ENCODE measurements around the gene IL22RA2. TPM values are rescaled to one million over a fixed set of nuclear protein-coding genes. Genes with fewer than 3 reads are reported as not detected.

Gene IL22RA2
- polyA plus RNA-seq, 1 of the 3 experiments (the other 2 are of a cell fraction), result not detected

GRCh38 chr6:137191670-137192069, 18.2 kb upstream of the IL22RA2 start:
- H3K4me2 ChIP-seq, result no peak overlapping the region
- H3K27me3 ChIP-seq (ENCODE audit: insufficient read depth), result no peaks in the 10 kb centered on the region
- H4K20me1 ChIP-seq (ENCODE audit: insufficient read depth), result no peaks in the 10 kb centered on the region
- H3K9me2 ChIP-seq, result no peaks in the 10 kb centered on the region
- no peaks in the 10 kb centered on the region for H3K4me1 ChIP-seq (ENCODE audit: control insufficient read depth in 1 of 2, insufficient read depth in 2 of 2, low read depth in 1 of 2, low read length in 1 of 2)
- no peak overlapping the region for H3K27ac ChIP-seq (ENCODE audit: low read depth in 2 of 2, low read length in 1 of 2)
- no peaks in the 10 kb centered on the region for H3F3A ChIP-seq (replicated peaks; ENCODE audit: insufficient read depth)
- no peak overlapping the region for H3K9ac ChIP-seq
- no peak overlapping the region for H2AFZ ChIP-seq (ENCODE audit: low read depth)
- WGBS (ENCODE audit: low lambda C conversion rate), result 13% methylated on average over 1 of the region's 1 CpG
- no peak for DNase-seq
- H3K4me3 ChIP-seq (ENCODE audit: low read depth in 2 of 2, low read length in 1 of 2), result no peak overlapping the region
- H3K79me2 ChIP-seq (ENCODE audit: insufficient read depth), result no peaks in the 10 kb centered on the region
- peaks cover 5% of the 10 kb centered on the region for H3K9me3 ChIP-seq
- POLR2A ChIA-PET, result no interaction called here
- CTCF ChIA-PET, result interaction anchor here (0.8 to 2.4 kb wide), 2 partner anchors 15 to 50 kb away, joined by 3 to 5 read pairs; no protein-coding TSS in a partner anchor
- H3K36me3 ChIP-seq (replicated peaks in 1 of 2; ENCODE audit: control insufficient read depth in 1 of 2, insufficient read depth in 2 of 2, low read length in 1 of 2), result peaks cover 0 to 3% of the 10 kb centered on the region in 2 experiments
- TF ChIP-seq, protein P1, sequence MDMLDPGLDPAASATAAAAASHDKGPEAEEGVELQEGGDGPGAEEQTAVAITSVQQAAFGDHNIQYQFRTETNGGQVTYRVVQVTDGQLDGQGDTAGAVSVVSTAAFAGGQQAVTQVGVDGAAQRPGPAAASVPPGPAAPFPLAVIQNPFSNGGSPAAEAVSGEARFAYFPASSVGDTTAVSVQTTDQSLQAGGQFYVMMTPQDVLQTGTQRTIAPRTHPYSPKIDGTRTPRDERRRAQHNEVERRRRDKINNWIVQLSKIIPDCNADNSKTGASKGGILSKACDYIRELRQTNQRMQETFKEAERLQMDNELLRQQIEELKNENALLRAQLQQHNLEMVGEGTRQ (IDR thresholded peaks at IDR 0.05; ENCODE audit: borderline replicate concordance, low read depth, low read length), result no peak
- no peak for TF ChIP-seq EP300 (IDR thresholded peaks at IDR 0.05; ENCODE audit: borderline replicate concordance in 1 of 2, low read depth in 1 of 2, low read length in 1 of 2)
- TF ChIP-seq NFIC (IDR thresholded peaks at IDR 0.05; ENCODE audit: borderline replicate concordance), result no peak
- no peak for TF ChIP-seq FOXJ3 (CRISPR knock-in tag; IDR thresholded peaks at IDR 0.05)
- no peak for TF ChIP-seq RAD21 (IDR thresholded peaks at IDR 0.05; ENCODE audit: low read length)
- TF ChIP-seq POLR2AphosphoS5 (IDR thresholded peaks at IDR 0.05; ENCODE audit: low read depth, low read length), result no peak
- no peak for TF ChIP-seq GATA2 (CRISPR knock-in tag; IDR thresholded peaks at IDR 0.05)
- TF ChIP-seq, protein P2, sequence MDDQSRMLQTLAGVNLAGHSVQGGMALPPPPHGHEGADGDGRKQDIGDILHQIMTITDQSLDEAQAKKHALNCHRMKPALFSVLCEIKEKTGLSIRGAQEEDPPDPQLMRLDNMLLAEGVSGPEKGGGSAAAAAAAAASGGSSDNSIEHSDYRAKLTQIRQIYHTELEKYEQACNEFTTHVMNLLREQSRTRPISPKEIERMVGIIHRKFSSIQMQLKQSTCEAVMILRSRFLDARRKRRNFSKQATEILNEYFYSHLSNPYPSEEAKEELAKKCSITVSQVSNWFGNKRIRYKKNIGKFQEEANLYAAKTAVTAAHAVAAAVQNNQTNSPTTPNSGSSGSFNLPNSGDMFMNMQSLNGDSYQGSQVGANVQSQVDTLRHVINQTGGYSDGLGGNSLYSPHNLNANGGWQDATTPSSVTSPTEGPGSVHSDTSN (IDR thresholded peaks at IDR 0.05), result no peak
- no peak for TF ChIP-seq EZH2phosphoT487 (IDR thresholded peaks at IDR 0.05; ENCODE audit: borderline replicate concordance, low read depth)
- no peak for TF ChIP-seq TEAD4 (IDR thresholded peaks at IDR 0.05; ENCODE audit: borderline replicate concordance, insufficient read depth)
- no peak for TF ChIP-seq MEF2A (IDR thresholded peaks at IDR 0.05; ENCODE audit: borderline replicate concordance, low read depth)
- TF ChIP-seq SMC3 (IDR thresholded peaks at IDR 0.05; ENCODE audit: low read depth, low read length), result no peak
- TF ChIP-seq, protein P3, sequence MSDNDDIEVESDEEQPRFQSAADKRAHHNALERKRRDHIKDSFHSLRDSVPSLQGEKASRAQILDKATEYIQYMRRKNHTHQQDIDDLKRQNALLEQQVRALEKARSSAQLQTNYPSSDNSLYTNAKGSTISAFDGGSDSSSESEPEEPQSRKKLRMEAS (IDR thresholded peaks at IDR 0.05; ENCODE audit: low read depth), result no peak
- TF ChIP-seq YY1 (IDR thresholded peaks at IDR 0.05; ENCODE audit: low read depth), result no peak

GRCh38 chr6:137191236-137191635, 17.8 kb upstream of the IL22RA2 start:
- H3K4me3 ChIP-seq (ENCODE audit: low read depth in 2 of 2, low read length in 1 of 2), result no peak overlapping the region
- no peak overlapping the region for H3K9ac ChIP-seq
- H3K9me3 ChIP-seq, result peaks cover 5% of the 10 kb centered on the region
- no peaks in the 10 kb centered on the region for H3K79me2 ChIP-seq (ENCODE audit: insufficient read depth)
- H3K27me3 ChIP-seq (ENCODE audit: insufficient read depth), result no peaks in the 10 kb centered on the region
- 32% methylated on average over 3 of the region's 3 CpGs for WGBS (ENCODE audit: low lambda C conversion rate)
- H3K36me3 ChIP-seq (replicated peaks in 1 of 2; ENCODE audit: control insufficient read depth in 1 of 2, insufficient read depth in 2 of 2, low read length in 1 of 2), result peaks cover 0 to 3% of the 10 kb centered on the region in 2 experiments
- ChIA-PET POLR2A (no interaction called here), CTCF (interaction anchor here (0.8 kb wide), 1 partner anchor 50 kb away, joined by 3 read pairs; no protein-coding TSS in a partner anchor)
- TF ChIP-seq, protein P1 (IDR thresholded peaks at IDR 0.05; ENCODE audit: borderline replicate concordance, low read depth, low read length), result no peak
- TF ChIP-seq FOSL2 (IDR thresholded peaks at IDR 0.05; ENCODE audit: borderline replicate concordance, low read depth) (no peak), NFIC (IDR thresholded peaks at IDR 0.05; ENCODE audit: borderline replicate concordance) (no peak), NRF1 (IDR thresholded peaks at IDR 0.05; ENCODE audit: low read depth, low read length) (no peak), EZH2phosphoT487 (IDR thresholded peaks at IDR 0.05; ENCODE audit: borderline replicate concordance, low read depth) (no peak), ELF1 (IDR thresholded peaks at IDR 0.05) (no peak), REST (IDR thresholded peaks at IDR 0.05; ENCODE audit: low read depth, low read length) (no peak)
- no peaks in the 10 kb centered on the region for H4K20me1 ChIP-seq (ENCODE audit: insufficient read depth)
- no peak overlapping the region for H3K27ac ChIP-seq (ENCODE audit: low read depth in 2 of 2, low read length in 1 of 2)
- H3K9me2 ChIP-seq, result no peaks in the 10 kb centered on the region
- no peak overlapping the region for H3K4me2 ChIP-seq
- no peak for DNase-seq
- H2AFZ ChIP-seq (ENCODE audit: low read depth), result no peak overlapping the region
- no peaks in the 10 kb centered on the region for H3F3A ChIP-seq (replicated peaks; ENCODE audit: insufficient read depth)
- H3K4me1 ChIP-seq (ENCODE audit: control insufficient read depth in 1 of 2, insufficient read depth in 2 of 2, low read depth in 1 of 2, low read length in 1 of 2), result no peaks in the 10 kb centered on the region
